ENCODE measurements around the gene PLCH1.

PLCH1 gene

GRCh38 chr3:155738580-155739076 is 6.2 kb downstream of the PLCH1 start:
- Histone ChIP-seq H3K27ac (replicated peaks) (no peak overlapping the region), H3K27me3 (ENCODE audit: insufficient read depth, poor library complexity, severe bottlenecking) (no peaks in the 10 kb centered on the region), H3K4me3 (replicated peaks; ENCODE audit: insufficient read depth, low read length) (no peak overlapping the region)
- TF ChIP-seq CTCF (IDR thresholded peaks at IDR 0.05; ENCODE audit: insufficient read depth, low read length): no peak
- no peak for TF ChIP-seq GABPA (IDR thresholded peaks at IDR 0.05; ENCODE audit: low read depth)
- TF ChIP-seq REST (IDR thresholded peaks at IDR 0.05; ENCODE audit: insufficient replicate concordance, low read depth): no peak
- TF ChIP-seq SPI1 (IDR thresholded peaks at IDR 0.05; ENCODE audit: borderline replicate concordance, low read depth): no peak
- TF ChIP-seq POLR2AphosphoS5 (IDR thresholded peaks at IDR 0.05; ENCODE audit: low read depth): no peak
- DNase-seq (ENCODE audit: low read depth in 1 of 2, low spot score in 1 of 2): no peak

- TF ChIP-seq GABPA (IDR thresholded peaks at IDR 0.05; ENCODE audit: low read depth): no peak
- TF ChIP-seq CTCF (IDR thresholded peaks at IDR 0.05; ENCODE audit: insufficient read depth, low read length): no peak
- TF ChIP-seq POLR2AphosphoS5 (IDR thresholded peaks at IDR 0.05; ENCODE audit: low read depth): no peak
- TF ChIP-seq SPI1 (IDR thresholded peaks at IDR 0.05; ENCODE audit: borderline replicate concordance, low read depth): peak; percentile 88
- Histone ChIP-seq H3K4me3 (replicated peaks; ENCODE audit: insufficient read depth, low read length) (no peak overlapping the region; the same call in 1 of the 2 replicates), H3K27ac (replicated peaks) (peak overlapping the region; percentile 64), H3K27me3 (ENCODE audit: insufficient read depth, poor library complexity, severe bottlenecking) (no peaks in the 10 kb centered on the region)
- peak; percentile 13 to 40 for DNase-seq (ENCODE audit: low read depth in 1 of 2, low spot score in 1 of 2)
Observed at GRCh38 chr3:155737844-155738460, 6.9 kb downstream of the PLCH1 start.

- no peaks in the 10 kb centered on the region for H3K27me3 ChIP-seq (ENCODE audit: insufficient read depth, poor library complexity, severe bottlenecking)
- no peak for DNase-seq (ENCODE audit: low read depth in 1 of 2, low spot score in 1 of 2)
- no peak overlapping the region for H3K4me3 ChIP-seq (replicated peaks; ENCODE audit: insufficient read depth, low read length)
- no peak overlapping the region for H3K27ac ChIP-seq (replicated peaks)
- TF ChIP-seq CTCF (IDR thresholded peaks at IDR 0.05; ENCODE audit: insufficient read depth, low read length) (no peak), SPI1 (IDR thresholded peaks at IDR 0.05; ENCODE audit: borderline replicate concordance, low read depth) (no peak)
Observed at GRCh38 chr3:155736381-155736780, 8.5 kb downstream of the PLCH1 start.

- no peak overlapping the region for H3K4me3 ChIP-seq (replicated peaks; ENCODE audit: insufficient read depth, low read length)
- H3K27me3 ChIP-seq (ENCODE audit: insufficient read depth, poor library complexity, severe bottlenecking): no peaks in the 10 kb centered on the region
- DNase-seq (ENCODE audit: low read depth in 1 of 2, low spot score in 1 of 2): no peak
- TF ChIP-seq REST (IDR thresholded peaks at IDR 0.05; ENCODE audit: insufficient replicate concordance, low read depth): no peak
- no peak overlapping the region for H3K27ac ChIP-seq (replicated peaks)
Observed at GRCh38 chr3:155730843-155731242, 14.0 kb downstream of the PLCH1 start.

Data from HL-60 (cell line).